ENCODE measurements around the gene ALDH1L2. TPM values are rescaled to one million over a fixed set of nuclear protein-coding genes. Genes with fewer than 3 reads are reported as not detected.

ALDH1L2 gene
- total RNA-seq, 1 donor from 2014 or later, result 68.9 TPM

DNA sequence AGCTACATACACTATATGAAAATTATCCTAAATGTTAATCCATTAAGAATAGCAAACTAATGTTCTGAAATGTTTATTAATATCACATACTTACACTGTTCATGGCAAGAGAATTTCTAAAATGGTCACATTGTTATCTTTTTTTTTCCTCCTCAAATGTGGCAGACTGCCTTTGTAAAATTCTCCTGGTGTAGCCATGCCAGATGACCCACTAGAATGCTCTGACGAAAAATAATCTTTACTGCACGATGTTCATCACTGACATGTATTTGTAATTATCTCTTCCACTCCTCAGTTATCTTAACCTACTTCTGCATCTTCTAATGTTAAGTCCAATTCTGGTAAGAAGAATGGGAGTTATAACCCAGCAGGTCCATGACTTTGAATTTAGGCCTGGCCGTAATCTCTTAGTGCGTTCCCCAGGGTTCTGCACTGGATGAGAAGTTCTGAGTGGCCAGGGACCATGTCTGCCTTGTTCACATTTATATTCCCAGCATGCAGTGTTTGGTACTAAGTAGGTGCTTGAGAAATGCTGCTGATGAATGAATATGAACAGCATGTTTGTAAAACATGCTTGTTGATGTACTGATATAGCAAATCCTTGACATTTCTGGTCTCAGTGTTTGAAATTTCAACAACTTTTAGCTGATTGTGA is 51.4 kb downstream of the ALDH1L2 start:
- TF ChIP-seq, protein P1, sequence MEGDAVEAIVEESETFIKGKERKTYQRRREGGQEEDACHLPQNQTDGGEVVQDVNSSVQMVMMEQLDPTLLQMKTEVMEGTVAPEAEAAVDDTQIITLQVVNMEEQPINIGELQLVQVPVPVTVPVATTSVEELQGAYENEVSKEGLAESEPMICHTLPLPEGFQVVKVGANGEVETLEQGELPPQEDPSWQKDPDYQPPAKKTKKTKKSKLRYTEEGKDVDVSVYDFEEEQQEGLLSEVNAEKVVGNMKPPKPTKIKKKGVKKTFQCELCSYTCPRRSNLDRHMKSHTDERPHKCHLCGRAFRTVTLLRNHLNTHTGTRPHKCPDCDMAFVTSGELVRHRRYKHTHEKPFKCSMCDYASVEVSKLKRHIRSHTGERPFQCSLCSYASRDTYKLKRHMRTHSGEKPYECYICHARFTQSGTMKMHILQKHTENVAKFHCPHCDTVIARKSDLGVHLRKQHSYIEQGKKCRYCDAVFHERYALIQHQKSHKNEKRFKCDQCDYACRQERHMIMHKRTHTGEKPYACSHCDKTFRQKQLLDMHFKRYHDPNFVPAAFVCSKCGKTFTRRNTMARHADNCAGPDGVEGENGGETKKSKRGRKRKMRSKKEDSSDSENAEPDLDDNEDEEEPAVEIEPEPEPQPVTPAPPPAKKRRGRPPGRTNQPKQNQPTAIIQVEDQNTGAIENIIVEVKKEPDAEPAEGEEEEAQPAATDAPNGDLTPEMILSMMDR (IDR thresholded peaks at IDR 0.05), result no peak
- DNase-seq (ENCODE audit: low spot score in 2 of 2), result no peak
- peaks cover 0 to 12% of the 10 kb centered on the region in 2 donors for H3K4me1 ChIP-seq
- peak overlapping the region; percentile 40 to 52 for H3K27ac ChIP-seq
- no peaks in the 10 kb centered on the region for H3K27me3 ChIP-seq
- peaks cover 4 to 6% of the 10 kb centered on the region in 2 donors for H3K36me3 ChIP-seq
- H3K9me3 ChIP-seq, result no peaks in the 10 kb centered on the region
- H3K4me3 ChIP-seq, result no peak overlapping the region
- intact Hi-C loops (cut with DNase I), result no loop called here

- TF ChIP-seq, protein P1 (IDR thresholded peaks at IDR 0.05), result no peak
Measured at GRCh38 chr12:105030820-105031807, 53.1 kb downstream of the ALDH1L2 start.

GRCh38 chr12:105026411-105026810 is 57.8 kb downstream of the ALDH1L2 start:
- no peak for DNase-seq (ENCODE audit: low spot score in 2 of 2)
- no peaks in the 10 kb centered on the region for H3K9me3 ChIP-seq
- H3K27ac ChIP-seq, result peak overlapping the region; percentile 39 to 63
- intact Hi-C loops (cut with DNase I), result loop anchor here (2.0 kb wide), 1 partner anchor 68 kb away; the partner anchor contains the start of gene SLC41A2
- H3K27me3 ChIP-seq, result no peaks in the 10 kb centered on the region
- peaks cover 3 to 4% of the 10 kb centered on the region in 2 donors for H3K36me3 ChIP-seq
- H3K4me3 ChIP-seq, result no peak overlapping the region
- H3K4me1 ChIP-seq, result peaks cover 3 to 22% of the 10 kb centered on the region in 2 donors
- TF ChIP-seq, protein P1 (IDR thresholded peaks at IDR 0.05), result no peak

More at GRCh38 chr12:105030820-105031807, 53.1 kb downstream of the ALDH1L2 start:
- Histone ChIP-seq H3K27ac (no peak overlapping the region), H3K4me3 (no peak overlapping the region), H3K9me3 (no peaks in the 10 kb centered on the region), H3K27me3 (no peaks in the 10 kb centered on the region), H3K36me3 (peaks cover 4 to 6% of the 10 kb centered on the region in 2 donors), H3K4me1 (peaks cover 0 to 17% of the 10 kb centered on the region in 2 donors)
- DNase-seq (ENCODE audit: low spot score in 2 of 2), result no peak
- intact Hi-C loops (cut with DNase I), result no loop called here

GRCh38 chr12:105025890-105026289 is 58.4 kb downstream of the ALDH1L2 start:
- Histone ChIP-seq H3K4me1 (peaks cover 3 to 22% of the 10 kb centered on the region in 2 donors), H3K9me3 (no peaks in the 10 kb centered on the region), H3K27ac (peak overlapping the region; percentile 63 to 81), H3K27me3 (no peaks in the 10 kb centered on the region), H3K4me3 (no peak overlapping the region), H3K36me3 (peaks cover 0 to 4% of the 10 kb centered on the region in 2 donors)
- intact Hi-C loops (cut with DNase I), result loop anchor here (2.0 kb wide), 1 partner anchor 67 kb away; the partner anchor contains the start of gene SLC41A2
- DNase-seq (ENCODE audit: low spot score in 2 of 2), result peak; percentile 23 to 88
- TF ChIP-seq, protein P1 (IDR thresholded peaks at IDR 0.05), result no peak

GRCh38 chr12:105024928-105025327 is 59.3 kb downstream of the ALDH1L2 start:
- intact Hi-C loops (cut with DNase I), result no loop called here
- peak overlapping the region; percentile 68 to 81 for H3K27ac ChIP-seq

More at GRCh38 chr12:105024928-105025327, 59.3 kb downstream of the ALDH1L2 start:
- Histone ChIP-seq H3K27me3 (no peaks in the 10 kb centered on the region), H3K4me1 (peaks cover 3 to 22% of the 10 kb centered on the region in 2 donors), H3K36me3 (peaks cover 0 to 3% of the 10 kb centered on the region in 2 donors), H3K9me3 (no peaks in the 10 kb centered on the region), H3K4me3 (no peak overlapping the region)
- no peak for DNase-seq (ENCODE audit: low spot score in 2 of 2)
- TF ChIP-seq, protein P1 (IDR thresholded peaks at IDR 0.05), result no peak
